ENCODE results near the gene SLIT3. TPM values are rescaled to one million over a fixed set of nuclear protein-coding genes. Genes with fewer than 3 reads are reported as not detected.

The SLIT3 gene
- total RNA-seq, 2 experiments from 2014 or later: 1.8 to 2.1 TPM

GRCh38 chr5:168874713-168875380 lies 426.1 kb downstream of the SLIT3 start:
- no peak for DNase-seq
- CTCF ChIA-PET: interaction anchor here (0.6 kb wide), 1 partner anchor 195 kb away, joined by 3 read pairs; no protein-coding TSS in a partner anchor
- no peaks in the 10 kb centered on the region for H3K9me3 Mint-ChIP-seq
- POLR2A ChIA-PET: no interaction called here
- no peak overlapping the region for H3K27ac Mint-ChIP-seq
- no peaks in the 10 kb centered on the region for H3K36me3 Mint-ChIP-seq
- intact Hi-C loops (cut with micrococcal nuclease): no loop called here
- H3K27me3 Mint-ChIP-seq: peaks cover 12% of the 10 kb centered on the region
- no peaks in the 10 kb centered on the region for H3K4me1 Mint-ChIP-seq (ENCODE audit: low read depth)
- H3K4me3 Mint-ChIP-seq: no peak overlapping the region

GRCh38 chr5:168872246-168872645 lies 428.7 kb downstream of the SLIT3 start:
- Mint-ChIP-seq H3K4me1 (ENCODE audit: low read depth) (no peaks in the 10 kb centered on the region), H3K27ac (no peak overlapping the region), H3K36me3 (no peaks in the 10 kb centered on the region), H3K27me3 (peaks cover 9% of the 10 kb centered on the region), H3K4me3 (no peak overlapping the region), H3K9me3 (no peaks in the 10 kb centered on the region)
- ChIA-PET CTCF (no interaction called here), POLR2A (no interaction called here)
- intact Hi-C loops (cut with micrococcal nuclease): no loop called here
- no peak for DNase-seq

GRCh38 chr5:168870910-168871309 lies 430.0 kb downstream of the SLIT3 start:
- Mint-ChIP-seq H3K9me3 (no peaks in the 10 kb centered on the region), H3K4me1 (ENCODE audit: low read depth) (no peaks in the 10 kb centered on the region), H3K27me3 (peaks cover 6% of the 10 kb centered on the region), H3K4me3 (no peak overlapping the region), H3K36me3 (no peaks in the 10 kb centered on the region), H3K27ac (no peak overlapping the region)
- ChIA-PET POLR2A (no interaction called here), CTCF (no interaction called here)
- DNase-seq: no peak
- intact Hi-C loops (cut with micrococcal nuclease): no loop called here

- DNase-seq: no peak
- Mint-ChIP-seq H3K9me3 (no peaks in the 10 kb centered on the region), H3K27me3 (peaks cover 6% of the 10 kb centered on the region), H3K36me3 (no peaks in the 10 kb centered on the region), H3K4me3 (no peak overlapping the region), H3K27ac (no peak overlapping the region), H3K4me1 (ENCODE audit: low read depth) (no peaks in the 10 kb centered on the region)
- CTCF ChIA-PET: no interaction called here
- intact Hi-C loops (cut with micrococcal nuclease): no loop called here
- POLR2A ChIA-PET: no interaction called here
These were observed 431.2 kb downstream of the SLIT3 start for GRCh38 chr5:168869615-168870227.

- H3K36me3 Mint-ChIP-seq: no peaks in the 10 kb centered on the region
- H3K27ac Mint-ChIP-seq: no peak overlapping the region
- intact Hi-C loops (cut with micrococcal nuclease): no loop called here
- ChIA-PET CTCF (no interaction called here), POLR2A (no interaction called here)
- no peak overlapping the region for H3K4me3 Mint-ChIP-seq
- H3K9me3 Mint-ChIP-seq: no peaks in the 10 kb centered on the region
- peaks cover 3% of the 10 kb centered on the region for H3K27me3 Mint-ChIP-seq
- no peaks in the 10 kb centered on the region for H3K4me1 Mint-ChIP-seq (ENCODE audit: low read depth)
- DNase-seq: no peak
These were observed 433.7 kb downstream of the SLIT3 start for GRCh38 chr5:168867241-168867640.

- Mint-ChIP-seq H3K4me3 (no peak overlapping the region), H3K27ac (no peak overlapping the region), H3K36me3 (no peaks in the 10 kb centered on the region), H3K27me3 (peaks cover 6% of the 10 kb centered on the region), H3K4me1 (ENCODE audit: low read depth) (no peaks in the 10 kb centered on the region), H3K9me3 (no peaks in the 10 kb centered on the region)
- intact Hi-C loops (cut with micrococcal nuclease): no loop called here
- POLR2A ChIA-PET: no interaction called here
- no peak for DNase-seq
- CTCF ChIA-PET: no interaction called here
These were observed 435.0 kb downstream of the SLIT3 start for GRCh38 chr5:168865968-168866367.

DNA sequence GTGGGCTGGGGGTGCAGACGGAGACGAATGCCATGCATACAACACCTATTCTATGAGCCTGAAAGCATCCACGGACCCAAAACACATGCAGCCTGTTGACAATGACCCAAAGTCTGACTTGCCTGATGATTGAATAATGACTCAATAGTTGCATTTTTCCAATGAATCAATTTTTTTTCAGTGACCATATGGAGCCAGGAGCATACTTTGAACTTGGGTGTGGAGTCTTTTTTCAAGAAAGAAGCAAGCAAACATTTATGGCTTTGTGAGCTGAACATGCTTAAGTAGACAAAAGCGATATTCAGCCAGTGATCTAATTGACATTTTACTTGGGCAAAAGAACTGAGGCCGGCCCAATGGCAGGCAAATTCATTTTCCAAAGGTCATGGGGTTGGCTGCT lies 437.9 kb downstream of the SLIT3 start:
- no peak overlapping the region for H3K27ac Mint-ChIP-seq
- H3K27me3 Mint-ChIP-seq: peaks cover 6% of the 10 kb centered on the region
- no peaks in the 10 kb centered on the region for H3K4me1 Mint-ChIP-seq (ENCODE audit: low read depth)
- POLR2A ChIA-PET: no interaction called here
- no peaks in the 10 kb centered on the region for H3K36me3 Mint-ChIP-seq
- DNase-seq: no peak
- CTCF ChIA-PET: no interaction called here
- intact Hi-C loops (cut with micrococcal nuclease): no loop called here
- H3K4me3 Mint-ChIP-seq: no peak overlapping the region
- H3K9me3 Mint-ChIP-seq: no peaks in the 10 kb centered on the region

GRCh38 chr5:168860503-168860902 lies 440.4 kb downstream of the SLIT3 start:
- intact Hi-C loops (cut with micrococcal nuclease): no loop called here
- no peak overlapping the region for H3K27ac Mint-ChIP-seq
- no peaks in the 10 kb centered on the region for H3K9me3 Mint-ChIP-seq
- H3K4me3 Mint-ChIP-seq: no peak overlapping the region
- no peak for DNase-seq
- peaks cover 6% of the 10 kb centered on the region for H3K27me3 Mint-ChIP-seq
- POLR2A ChIA-PET: no interaction called here
- no peaks in the 10 kb centered on the region for H3K36me3 Mint-ChIP-seq
- CTCF ChIA-PET: no interaction called here
- H3K4me1 Mint-ChIP-seq (ENCODE audit: low read depth): no peaks in the 10 kb centered on the region

GRCh38 chr5:168860081-168860480 lies 440.9 kb downstream of the SLIT3 start:
- peaks cover 6% of the 10 kb centered on the region for H3K27me3 Mint-ChIP-seq
- intact Hi-C loops (cut with micrococcal nuclease): no loop called here
- H3K9me3 Mint-ChIP-seq: no peaks in the 10 kb centered on the region
- CTCF ChIA-PET: no interaction called here
- POLR2A ChIA-PET: no interaction called here
- no peak overlapping the region for H3K4me3 Mint-ChIP-seq
- H3K27ac Mint-ChIP-seq: no peak overlapping the region
- no peak for DNase-seq
- no peaks in the 10 kb centered on the region for H3K4me1 Mint-ChIP-seq (ENCODE audit: low read depth)
- H3K36me3 Mint-ChIP-seq: no peaks in the 10 kb centered on the region

- Mint-ChIP-seq H3K9me3 (no peaks in the 10 kb centered on the region), H3K27ac (no peak overlapping the region), H3K4me1 (ENCODE audit: low read depth) (no peaks in the 10 kb centered on the region), H3K27me3 (peaks cover 6% of the 10 kb centered on the region), H3K4me3 (no peak overlapping the region), H3K36me3 (no peaks in the 10 kb centered on the region)
- no peak for DNase-seq
- ChIA-PET POLR2A (no interaction called here), CTCF (no interaction called here)
- intact Hi-C loops (cut with micrococcal nuclease): no loop called here
These were observed 441.5 kb downstream of the SLIT3 start for GRCh38 chr5:168859471-168859870.

DNA sequence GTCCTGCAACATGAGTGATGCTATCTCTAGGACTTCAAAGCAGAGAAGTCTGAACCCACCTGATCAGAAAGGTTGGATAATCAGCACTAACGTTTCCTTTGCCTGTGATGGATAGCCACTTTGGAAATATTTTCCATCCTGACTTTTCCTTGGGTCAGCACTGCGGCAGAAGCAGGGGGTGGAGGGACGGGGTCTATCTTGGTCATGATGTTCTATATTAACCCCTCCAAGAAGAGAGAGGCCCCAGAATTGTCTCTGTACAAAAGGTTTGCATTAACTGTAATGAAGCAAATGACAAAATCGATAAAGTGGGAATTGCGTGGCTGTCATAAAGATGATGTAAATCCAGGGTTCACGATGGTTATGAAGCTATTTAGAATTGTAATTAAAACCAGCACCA lies 441.9 kb downstream of the SLIT3 start:
- Mint-ChIP-seq H3K4me3 (no peak overlapping the region), H3K27ac (no peak overlapping the region), H3K9me3 (no peaks in the 10 kb centered on the region), H3K4me1 (ENCODE audit: low read depth) (no peaks in the 10 kb centered on the region), H3K27me3 (peaks cover 6% of the 10 kb centered on the region), H3K36me3 (no peaks in the 10 kb centered on the region)
- no peak for DNase-seq
- ChIA-PET CTCF (no interaction called here), POLR2A (no interaction called here)
- intact Hi-C loops (cut with micrococcal nuclease): no loop called here

DNA sequence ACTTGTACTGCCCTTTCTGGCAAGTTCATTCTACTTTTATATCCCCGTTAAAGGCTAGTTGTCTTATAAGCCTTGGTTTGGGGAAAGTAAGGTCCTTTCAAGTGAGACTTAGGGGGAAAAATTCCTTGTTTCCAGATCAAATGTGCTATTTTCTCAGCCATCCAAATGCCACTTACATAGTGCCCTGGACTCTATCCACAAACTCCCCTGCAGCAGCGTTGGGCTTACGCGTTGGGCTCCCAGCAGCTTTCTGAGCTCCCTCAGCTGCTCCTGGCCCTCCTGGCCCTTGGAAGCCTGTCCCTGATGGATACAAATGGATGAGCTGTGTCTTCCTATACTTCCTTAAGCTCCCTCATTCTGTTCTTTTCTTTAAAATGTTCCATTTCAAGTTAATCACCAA lies 442.6 kb downstream of the SLIT3 start:
- DNase-seq: no peak
- Mint-ChIP-seq H3K4me3 (no peak overlapping the region), H3K9me3 (no peaks in the 10 kb centered on the region), H3K36me3 (no peaks in the 10 kb centered on the region), H3K27me3 (peaks cover 8% of the 10 kb centered on the region), H3K27ac (no peak overlapping the region), H3K4me1 (ENCODE audit: low read depth) (no peaks in the 10 kb centered on the region)
- ChIA-PET POLR2A (no interaction called here), CTCF (no interaction called here)
- intact Hi-C loops (cut with micrococcal nuclease): no loop called here

DNA sequence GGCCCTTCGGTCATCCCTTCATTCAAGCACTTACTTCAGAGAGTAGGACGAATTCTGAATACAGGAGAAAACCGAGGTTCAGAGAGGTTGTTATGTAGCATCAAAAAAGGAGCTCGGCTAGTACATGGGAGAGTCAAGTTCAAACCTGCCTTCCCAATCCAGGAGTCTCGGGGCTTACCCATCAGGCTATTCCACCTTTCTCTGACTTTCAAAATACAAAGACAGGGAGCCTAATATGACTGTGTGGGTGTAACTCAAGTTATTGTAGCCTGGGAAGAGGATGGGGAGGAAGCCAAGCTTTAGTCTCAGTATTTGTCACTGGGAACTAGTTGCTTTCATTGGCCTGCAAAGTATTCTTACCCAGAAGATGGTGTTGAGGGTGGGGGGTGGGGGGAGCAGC lies 447.0 kb downstream of the SLIT3 start:
- peaks cover 4% of the 10 kb centered on the region for H3K27me3 Mint-ChIP-seq
- no peak overlapping the region for H3K4me3 Mint-ChIP-seq
- DNase-seq: no peak
- H3K27ac Mint-ChIP-seq: no peak overlapping the region
- intact Hi-C loops (cut with micrococcal nuclease): no loop called here
- H3K36me3 Mint-ChIP-seq: no peaks in the 10 kb centered on the region
- H3K4me1 Mint-ChIP-seq (ENCODE audit: low read depth): peaks cover 12% of the 10 kb centered on the region
- POLR2A ChIA-PET: no interaction called here
- CTCF ChIA-PET: no interaction called here
- no peaks in the 10 kb centered on the region for H3K9me3 Mint-ChIP-seq

All from activated CD4-positive, alpha-beta memory T cell treated with anti-CD3 and anti-CD28 coated beads for 36 hours (primary cell).